SHP77 (cell line): ENCODE results near the gene IQSEC1.

Experiments
- DNase-seq, 2 experiments: peaks; one replicate each; lab custom pipeline; 2025; lab: John Stamatoyannopoulos, UW

The IQSEC1 gene

GRCh38 chr3:12984023-12984823, 89.0 kb downstream of the IQSEC1 start:
- peak; percentile 50 to 69 for DNase-seq

DNA sequence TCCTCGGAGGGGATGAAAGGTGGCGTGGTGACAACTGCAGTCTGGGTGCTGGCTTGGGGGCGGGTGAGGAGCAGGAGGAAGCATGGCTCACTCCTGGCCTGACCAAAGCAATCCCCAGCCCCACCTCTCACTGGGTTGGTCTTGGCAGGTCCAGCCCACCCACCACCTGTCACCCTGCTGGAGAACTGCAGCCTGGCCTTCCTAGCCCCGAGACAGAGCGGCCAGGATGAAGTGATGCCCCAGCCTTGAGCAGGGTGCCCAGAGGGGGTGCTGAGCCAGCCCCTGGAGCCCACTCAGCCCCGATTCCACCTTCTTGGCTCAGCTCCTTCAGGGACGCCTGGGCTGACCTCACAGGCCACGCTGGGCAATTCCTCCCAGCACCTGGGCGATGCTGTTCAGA, 89.9 kb downstream of the IQSEC1 start:
- DNase-seq = no peak

DNA sequence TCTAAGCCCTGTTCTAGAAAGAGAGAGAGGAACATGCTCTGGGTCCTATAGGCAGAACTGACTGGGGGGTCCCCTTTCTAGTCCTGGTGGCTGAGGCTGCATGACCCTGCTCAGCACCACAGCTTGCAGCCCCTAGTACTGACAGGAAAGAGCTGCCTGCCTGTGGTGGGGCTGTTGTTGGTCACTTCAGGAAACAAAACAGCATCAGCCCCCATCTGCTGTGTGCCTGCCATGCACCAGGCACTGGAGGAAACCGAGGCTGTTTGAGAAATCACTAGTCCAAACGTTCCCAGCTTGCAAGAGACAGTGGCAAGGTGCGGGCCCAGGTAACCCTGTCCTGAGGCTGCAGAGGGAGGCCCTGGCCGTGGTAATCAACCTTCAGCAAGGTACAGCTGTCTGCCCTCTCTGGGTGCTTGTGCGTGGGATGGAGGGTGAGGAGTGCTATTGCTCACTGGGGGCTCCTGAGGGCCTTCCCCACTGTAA, 90.6 kb downstream of the IQSEC1 start:
- no peak for DNase-seq

DNA sequence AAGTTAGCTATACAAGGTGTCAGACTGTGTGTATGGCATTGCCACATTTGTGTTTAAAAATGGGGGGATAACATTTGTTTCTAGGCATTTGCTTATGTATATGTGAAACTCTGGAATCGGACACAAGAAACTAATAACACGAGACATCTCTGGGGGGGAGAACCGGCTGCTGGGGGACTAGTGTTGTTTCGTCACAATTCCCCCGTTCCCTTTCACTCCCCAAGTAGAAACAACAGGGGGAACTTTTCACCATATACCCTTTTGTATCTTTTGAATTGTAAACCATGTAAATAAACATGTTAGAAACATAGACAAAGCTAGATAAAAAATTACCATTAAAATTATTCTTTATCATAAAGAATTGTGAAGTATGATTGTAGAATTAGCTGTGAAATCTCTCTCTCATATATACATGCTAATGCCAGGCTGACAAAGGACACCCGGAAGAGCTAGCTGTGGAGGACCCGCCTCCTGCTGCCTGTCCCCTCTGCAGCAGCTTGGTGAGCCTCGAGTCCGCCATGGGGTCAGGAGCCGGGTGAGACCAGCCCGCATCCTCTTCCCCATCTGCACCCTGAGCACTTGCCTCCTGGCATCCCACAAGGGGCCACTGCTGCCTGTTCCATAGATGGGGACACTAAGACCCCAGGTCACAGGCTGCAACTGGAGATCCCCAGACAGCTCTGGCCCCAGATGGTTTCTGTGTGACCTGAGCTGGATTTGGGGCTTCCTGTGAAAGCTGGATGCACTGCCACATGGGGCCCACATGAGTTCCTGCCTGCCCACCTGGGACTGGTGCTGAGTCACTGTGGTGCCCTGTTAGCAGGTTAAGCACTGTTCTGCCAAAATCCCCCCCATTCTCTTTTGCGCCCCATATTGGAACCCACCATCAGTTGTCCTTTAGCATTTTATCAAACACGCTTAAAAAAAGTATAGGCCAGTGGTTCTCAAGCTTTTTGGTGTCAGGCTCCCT, 91.6 kb downstream of the IQSEC1 start:
- no peak for DNase-seq

DNA sequence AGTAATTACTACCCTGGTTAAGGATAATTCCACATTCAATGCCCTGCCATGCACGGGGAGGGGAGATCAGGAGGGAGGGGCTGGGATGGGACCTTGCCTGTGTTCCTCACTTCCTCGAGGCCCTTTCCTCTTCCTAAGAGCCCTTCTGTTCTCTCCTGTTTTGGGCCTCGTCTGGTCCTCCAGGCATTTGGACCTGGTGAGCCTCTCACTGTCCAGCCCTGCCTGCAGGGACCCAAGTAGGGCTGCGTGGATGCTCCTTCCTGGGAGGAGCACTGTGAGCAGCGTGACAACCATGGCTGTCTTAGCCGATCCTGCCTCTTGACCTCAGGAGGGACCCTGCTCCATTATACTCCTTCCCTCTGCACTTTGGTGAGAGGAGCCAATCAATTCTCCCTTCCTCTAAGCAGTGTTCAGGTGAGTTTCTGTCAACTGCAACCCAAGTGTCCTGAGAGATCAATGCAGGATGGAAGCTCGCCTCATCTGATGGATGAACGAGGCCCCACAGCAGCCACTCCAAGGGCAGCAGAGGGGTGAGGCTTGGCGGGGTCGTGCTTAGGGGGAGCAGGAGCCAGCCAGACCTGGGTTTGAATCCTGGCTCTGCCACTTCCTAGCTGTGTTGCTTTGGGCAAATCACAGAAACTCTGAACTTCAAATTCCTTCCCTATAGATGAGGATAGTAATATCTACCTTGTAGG, 92.5 kb downstream of the IQSEC1 start:
- no peak for DNase-seq

GRCh38 chr3:12979947-12980487, 93.2 kb downstream of the IQSEC1 start:
- no peak for DNase-seq

- DNase-seq = no peak
Measured at GRCh38 chr3:12979151-12979946, 93.9 kb downstream of the IQSEC1 start.

DNA sequence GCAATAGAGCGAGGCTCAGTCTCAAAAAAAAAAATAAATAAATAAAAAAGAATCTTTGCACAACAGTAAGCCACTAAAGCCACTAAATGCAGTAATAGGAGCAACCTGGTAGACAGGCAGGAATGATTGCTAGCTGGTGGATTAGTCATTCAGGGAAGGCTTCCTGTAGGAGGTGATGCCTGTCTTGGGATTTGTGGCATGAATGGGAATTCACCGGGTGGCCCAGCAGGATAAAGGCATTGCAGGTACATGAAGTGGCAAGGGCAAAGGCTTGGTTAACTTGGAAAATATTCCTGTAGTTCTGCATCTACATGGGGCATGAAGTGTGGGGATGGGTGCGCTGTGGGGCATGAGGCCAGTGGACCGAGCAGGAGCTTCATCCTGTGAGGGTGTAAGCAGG, 94.5 kb downstream of the IQSEC1 start:
- no peak for DNase-seq

GRCh38 chr3:12977117-12977808, 96.0 kb downstream of the IQSEC1 start:
- no peak for DNase-seq

DNA sequence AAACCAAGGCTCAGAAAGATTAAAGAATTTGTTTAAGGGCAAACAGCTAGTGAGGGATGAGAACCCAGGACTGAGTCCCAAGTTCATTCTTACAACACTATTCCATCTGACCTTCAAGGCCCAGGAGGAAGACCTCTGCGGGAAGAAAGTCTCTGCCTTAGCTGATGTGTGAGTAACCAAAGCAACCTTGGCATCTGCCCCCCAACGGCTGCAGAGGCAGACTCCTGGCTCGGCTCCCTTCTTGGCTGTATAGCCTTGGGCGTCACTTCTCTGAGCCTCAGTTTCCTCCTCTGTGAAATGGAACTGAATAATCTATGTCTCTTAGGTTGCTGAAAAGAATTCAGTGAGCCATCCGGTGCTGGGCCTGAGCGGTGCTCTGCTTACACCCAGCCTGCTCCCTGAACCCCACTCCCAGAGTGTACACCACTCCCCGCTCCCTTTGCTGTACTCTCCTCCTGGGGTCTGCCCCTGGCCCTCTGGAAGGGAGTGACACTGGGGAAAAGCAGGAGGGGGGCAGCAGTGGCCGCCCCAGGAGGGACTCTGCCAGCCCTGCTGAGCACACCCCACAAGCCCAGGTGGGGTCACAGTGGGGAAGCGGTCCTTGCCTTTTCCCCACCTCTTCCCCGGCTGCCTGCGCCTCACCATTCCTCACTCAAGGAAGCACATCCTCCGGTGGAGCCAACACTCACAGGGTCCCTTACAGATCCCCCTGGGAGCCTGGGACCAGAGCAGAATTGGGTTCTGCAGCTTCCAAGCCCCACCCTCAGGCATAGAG, 97.3 kb downstream of the IQSEC1 start:
- DNase-seq = no peak

DNA sequence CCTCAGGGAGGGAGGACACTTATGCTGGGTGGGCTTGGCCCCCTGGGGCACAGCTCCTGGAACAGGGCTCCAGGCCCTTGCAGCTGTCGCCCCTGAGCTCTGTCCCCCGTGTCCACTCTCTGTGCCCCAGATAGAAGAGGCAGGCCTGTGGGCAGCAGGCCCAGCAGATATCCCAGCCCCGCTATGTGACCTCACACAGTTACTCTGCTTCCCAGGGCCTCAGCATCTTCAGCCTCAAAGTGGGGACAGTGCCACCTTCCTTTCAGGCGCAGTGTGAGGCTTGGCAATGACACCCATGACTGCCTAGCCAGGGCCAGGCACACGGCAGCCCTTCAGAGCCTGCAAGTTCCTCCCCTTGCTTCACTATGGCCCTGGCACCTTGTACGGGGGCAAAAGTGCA, 98.4 kb downstream of the IQSEC1 start:
- DNase-seq = no peak

DNA sequence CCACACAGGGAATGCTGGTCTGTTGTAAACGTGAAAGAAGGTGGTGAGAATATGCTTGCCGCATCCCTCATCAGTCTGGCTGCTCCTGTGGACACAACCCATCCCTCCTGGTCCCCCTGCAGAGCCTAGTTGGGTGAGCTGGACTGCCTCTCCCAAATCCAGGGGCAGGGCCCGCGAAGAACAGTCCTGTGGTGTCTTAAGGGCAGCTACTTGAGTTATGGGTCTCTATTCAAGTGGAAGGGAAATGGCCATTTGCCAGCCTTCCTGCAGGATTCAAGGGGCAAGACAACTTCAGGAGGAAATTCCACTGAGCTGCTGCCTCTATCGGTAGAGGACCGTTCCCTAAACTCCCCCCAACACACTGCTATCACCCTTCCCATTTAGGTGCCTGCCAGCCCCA, 98.9 kb downstream of the IQSEC1 start:
- DNase-seq = no peak

- DNase-seq = no peak
Measured at GRCh38 chr3:12973827-12974226, 99.4 kb downstream of the IQSEC1 start.

DNA sequence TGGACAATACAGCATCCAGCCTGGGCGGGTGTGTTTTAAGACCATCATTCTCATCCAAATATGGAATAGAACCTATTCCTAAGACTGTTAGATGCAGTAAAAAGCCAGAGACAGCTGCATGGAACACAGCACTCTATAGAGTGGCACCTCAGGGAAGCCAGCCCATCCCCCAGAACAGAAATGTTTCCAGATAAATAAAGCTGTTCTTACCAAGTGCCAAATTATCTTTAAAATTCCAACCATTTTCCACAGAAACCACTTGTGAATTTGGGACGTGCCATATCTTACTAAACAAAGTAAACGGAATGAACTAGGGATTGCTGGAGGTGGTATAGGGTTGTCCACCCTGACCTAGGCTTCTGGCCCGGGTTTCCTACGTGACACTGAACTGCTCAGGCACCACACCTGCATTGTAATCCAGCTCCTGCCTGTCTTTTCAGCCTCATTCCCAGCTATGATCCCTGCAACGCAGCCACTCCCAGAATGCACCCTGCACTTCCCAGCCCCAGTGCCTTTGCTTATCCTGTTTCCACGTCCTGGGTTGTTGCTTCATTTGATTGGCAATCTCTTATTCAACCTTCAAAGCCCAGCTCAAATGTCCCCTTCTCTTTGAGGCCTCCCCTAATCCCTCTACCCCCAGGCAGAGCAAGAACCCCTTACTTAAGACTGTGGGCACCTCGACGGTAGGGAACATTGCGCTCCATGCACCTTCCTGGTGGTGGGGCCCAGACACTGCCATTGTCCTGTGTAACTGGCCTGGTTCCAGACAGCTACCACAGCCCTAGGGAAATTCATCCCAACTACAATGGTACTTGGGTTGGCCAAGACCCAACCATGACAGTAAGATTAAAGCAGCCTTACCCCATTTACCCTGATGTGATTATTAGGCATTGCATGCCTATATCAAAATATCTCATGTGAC, 100.2 kb downstream of the IQSEC1 start:
- DNase-seq = no peak

- no peak for DNase-seq
Measured at GRCh38 chr3:12972043-12972442, 101.2 kb downstream of the IQSEC1 start.

- DNase-seq = peak; percentile 77 to 78
Measured at GRCh38 chr3:12970684-12971083, 102.5 kb downstream of the IQSEC1 start.

GRCh38 chr3:12969486-12969885, 103.7 kb downstream of the IQSEC1 start:
- peak; percentile 13 to 44 for DNase-seq

GRCh38 chr3:12968541-12968940, 104.7 kb downstream of the IQSEC1 start:
- DNase-seq = no peak
